ENCODE results near the gene TLE3. TPM values are rescaled to one million over a fixed set of nuclear protein-coding genes. Genes with fewer than 3 reads are reported as not detected.

Gene TLE3
- total RNA-seq, 1 experiment from 2014 or later: 98.2 TPM

DNA sequence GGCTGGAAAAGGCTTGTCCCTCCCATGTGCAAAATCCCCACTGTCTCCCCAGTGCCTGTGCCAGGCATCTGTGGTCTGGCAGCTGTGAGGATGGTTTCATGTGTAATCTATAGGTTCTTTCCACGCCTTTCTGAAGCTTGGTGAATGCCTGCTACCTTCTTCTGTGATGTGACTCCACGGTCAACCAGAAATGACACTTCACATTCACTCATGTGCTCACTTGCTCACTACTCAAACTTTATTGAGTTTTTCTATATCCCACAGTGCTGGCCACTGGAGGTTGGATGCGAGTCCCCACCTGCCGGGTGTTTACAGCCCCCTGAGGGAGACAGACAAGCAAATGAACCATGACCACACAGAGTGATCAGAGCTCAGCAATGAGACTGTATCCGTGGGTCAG is 27.9 kb upstream of the TLE3 start:
- H3K9ac ChIP-seq (ENCODE audit: extremely low read depth, insufficient read length, low read length): no peak overlapping the region

More for the DNA sequence above, 27.9 kb upstream of the TLE3 start:
- Histone ChIP-seq H3T11ph (ENCODE audit: low read length) (no peak overlapping the region), H3K56ac (ENCODE audit: insufficient read length, low read depth, low read length) (no peak overlapping the region), H3K4ac (ENCODE audit: low read depth, low read length) (no peak overlapping the region), H2BK5ac (ENCODE audit: insufficient read length, low read length) (no peak overlapping the region), H2BK12ac (ENCODE audit: insufficient read length, low read depth, low read length) (no peak overlapping the region), H3K4me1 (ENCODE audit: insufficient read depth, low read length) (no peaks in the 10 kb centered on the region), H3K4me2 (ENCODE audit: insufficient read depth, insufficient read length, low read length) (no peak overlapping the region), H2BK15ac (ENCODE audit: low read depth, low read length) (no peak overlapping the region), H2BK120ac (ENCODE audit: low read depth, low read length, poor library complexity, severe bottlenecking) (no peak overlapping the region), H2AFZ (ENCODE audit: low read length) (no peak overlapping the region), H3K79me1 (ENCODE audit: insufficient read depth, low read depth, low read length, poor library complexity, severe bottlenecking) (no peaks in the 10 kb centered on the region), H3K18ac (ENCODE audit: insufficient read length, low read depth, low read length) (no peak overlapping the region), H2AK5ac (ENCODE audit: insufficient read length, low read length) (no peak overlapping the region), H2BK20ac (ENCODE audit: low read depth, low read length, poor library complexity, severe bottlenecking) (no peak overlapping the region), H3K9me3 (ENCODE audit: control insufficient read depth, low read depth, low read length) (no peaks in the 10 kb centered on the region), H3K23me2 (ENCODE audit: insufficient read length, low read depth, low read length, poor library complexity, severe bottlenecking) (no peaks in the 10 kb centered on the region), H4K5ac (ENCODE audit: insufficient read length, low read depth, low read length) (no peak overlapping the region), H4K8ac (replicated peaks; ENCODE audit: insufficient read length, low read depth, low read length) (no peak overlapping the region), H4K91ac (ENCODE audit: insufficient read length, low read depth, low read length) (no peak overlapping the region), H3K23ac (ENCODE audit: insufficient read length, low read depth, low read length) (no peak overlapping the region), H3K14ac (ENCODE audit: insufficient read depth, low read length) (no peak overlapping the region), H3K79me2 (ENCODE audit: insufficient read depth, low read length) (no peaks in the 10 kb centered on the region), H3K27ac (ENCODE audit: insufficient read length, low read depth, low read length) (no peak overlapping the region), H4K20me1 (ENCODE audit: control insufficient read depth, insufficient read depth, insufficient read length) (no peaks in the 10 kb centered on the region), H3K27me3 (ENCODE audit: insufficient read depth, low read length) (no peaks in the 10 kb centered on the region)
- TF ChIP-seq, protein P1, sequence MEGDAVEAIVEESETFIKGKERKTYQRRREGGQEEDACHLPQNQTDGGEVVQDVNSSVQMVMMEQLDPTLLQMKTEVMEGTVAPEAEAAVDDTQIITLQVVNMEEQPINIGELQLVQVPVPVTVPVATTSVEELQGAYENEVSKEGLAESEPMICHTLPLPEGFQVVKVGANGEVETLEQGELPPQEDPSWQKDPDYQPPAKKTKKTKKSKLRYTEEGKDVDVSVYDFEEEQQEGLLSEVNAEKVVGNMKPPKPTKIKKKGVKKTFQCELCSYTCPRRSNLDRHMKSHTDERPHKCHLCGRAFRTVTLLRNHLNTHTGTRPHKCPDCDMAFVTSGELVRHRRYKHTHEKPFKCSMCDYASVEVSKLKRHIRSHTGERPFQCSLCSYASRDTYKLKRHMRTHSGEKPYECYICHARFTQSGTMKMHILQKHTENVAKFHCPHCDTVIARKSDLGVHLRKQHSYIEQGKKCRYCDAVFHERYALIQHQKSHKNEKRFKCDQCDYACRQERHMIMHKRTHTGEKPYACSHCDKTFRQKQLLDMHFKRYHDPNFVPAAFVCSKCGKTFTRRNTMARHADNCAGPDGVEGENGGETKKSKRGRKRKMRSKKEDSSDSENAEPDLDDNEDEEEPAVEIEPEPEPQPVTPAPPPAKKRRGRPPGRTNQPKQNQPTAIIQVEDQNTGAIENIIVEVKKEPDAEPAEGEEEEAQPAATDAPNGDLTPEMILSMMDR (conservative IDR thresholded peaks at IDR 0.05): no peak
- no peak overlapping the region for H3K27ac Mint-ChIP-seq
- H3K36me3 Mint-ChIP-seq (ENCODE audit: insufficient read depth in 1 of 3, low read depth in 3 of 3): no peaks in the 10 kb centered on the region; a peak in 1 of 7 replicates
- no peaks in the 10 kb centered on the region for H3K4me1 Mint-ChIP-seq
- H3K4me3 Mint-ChIP-seq: no peak overlapping the region
- no CpG with 5 or more reads among the region's 5 CpGs for WGBS (ENCODE audit: extremely low coverage, insufficient read length, low lambda C conversion rate)
- no peaks in the 10 kb centered on the region; a peak in 1 of 5 replicates for H3K9me3 Mint-ChIP-seq
- DNase-seq: no peak
- peaks cover 23% of the 10 kb centered on the region for H3K27me3 Mint-ChIP-seq (ENCODE audit: low read depth)

Measured in H9 (cell line).